ENCODE data around the gene NOTCH4. TPM values are rescaled to one million over a fixed set of nuclear protein-coding genes. Genes with fewer than 3 reads are reported as not detected.
"Not testable (repeated sequence)": the region's sequence is repeated elsewhere in the genome, so short reads cannot be mapped to it uniquely, and the experiment has no call there.

NOTCH4 gene
- total RNA-seq, 2 experiments from 2014 or later = 0.47 to 0.53 TPM

GRCh38 chr6:32213649-32214048 is 10.2 kb downstream of the NOTCH4 start:
- no peaks in the 10 kb centered on the region for H3K9me3 ChIP-seq (ENCODE audit: control insufficient read depth in 1 of 2, insufficient read depth in 1 of 2, low read length in 2 of 2)
- no peak overlapping the region for H3K4me3 ChIP-seq (ENCODE audit: low read length)
- no peak overlapping the region for H3K4me3 Mint-ChIP-seq
- TF ChIP-seq CTCF (IDR thresholded peaks at IDR 0.05) = no peak
- H3K27ac ChIP-seq (ENCODE audit: low read depth in 1 of 2, low read length in 2 of 2) = no peak overlapping the region
- H3K36me3 Mint-ChIP-seq (ENCODE audit: low read depth) = no peaks in the 10 kb centered on the region
- no peak for DNase-seq
- ChIA-PET POLR2A (no interaction called here), CTCF (no interaction called here)
- intact Hi-C loops (cut with DNase I, micrococcal nuclease) = no loop called here
- ATAC-seq (ENCODE audit: poor library complexity) = no peak
- H3K27me3 ChIP-seq (ENCODE audit: control insufficient read depth in 1 of 2, insufficient read depth in 2 of 2, low read length in 2 of 2) = no peaks in the 10 kb centered on the region
- no peaks in the 10 kb centered on the region for H3K4me1 Mint-ChIP-seq (ENCODE audit: low read depth)
- H3K9me3 Mint-ChIP-seq = no peaks in the 10 kb centered on the region
- H3K4me1 ChIP-seq (ENCODE audit: insufficient read depth, low read length) = no peaks in the 10 kb centered on the region
- H3K27me3 Mint-ChIP-seq = no peaks in the 10 kb centered on the region
- H3K27ac Mint-ChIP-seq = no peak overlapping the region
- H3K36me3 ChIP-seq (ENCODE audit: insufficient read depth, low read length) = no peaks in the 10 kb centered on the region

- Mint-ChIP-seq H3K9me3 (no peaks in the 10 kb centered on the region), H3K27me3 (no peaks in the 10 kb centered on the region), H3K36me3 (ENCODE audit: low read depth) (no peaks in the 10 kb centered on the region), H3K4me3 (no peak overlapping the region), H3K27ac (no peak overlapping the region), H3K4me1 (ENCODE audit: low read depth) (no peaks in the 10 kb centered on the region)
- intact Hi-C loops (cut with DNase I, micrococcal nuclease) = no loop called here
- Histone ChIP-seq H3K9me3 (ENCODE audit: control insufficient read depth in 1 of 2, insufficient read depth in 1 of 2, low read length in 2 of 2) (no peaks in the 10 kb centered on the region), H3K36me3 (ENCODE audit: insufficient read depth, low read length) (no peaks in the 10 kb centered on the region), H3K27ac (ENCODE audit: low read depth in 1 of 2, low read length in 2 of 2) (no peak overlapping the region), H3K27me3 (ENCODE audit: control insufficient read depth in 1 of 2, insufficient read depth in 2 of 2, low read length in 2 of 2) (no peaks in the 10 kb centered on the region), H3K4me1 (ENCODE audit: insufficient read depth, low read length) (no peaks in the 10 kb centered on the region), H3K4me3 (ENCODE audit: low read length) (no peak overlapping the region)
- POLR2A ChIA-PET = no interaction called here
- DNase-seq = no peak
- CTCF ChIA-PET = no interaction called here
- TF ChIP-seq CTCF (IDR thresholded peaks at IDR 0.05) = no peak
- no peak for ATAC-seq (ENCODE audit: poor library complexity)
Observed at GRCh38 chr6:32212076-32212760, 11.6 kb downstream of the NOTCH4 start.

- CTCF ChIA-PET = not testable (repeated sequence)
Observed at GRCh38 chr6:32211432-32211831, 12.4 kb downstream of the NOTCH4 start.

GRCh38 chr6:32210191-32210601 is 13.7 kb downstream of the NOTCH4 start:
- Histone ChIP-seq H3K36me3 (ENCODE audit: insufficient read depth, low read length) (no peaks in the 10 kb centered on the region), H3K9me3 (ENCODE audit: control insufficient read depth in 1 of 2, insufficient read depth in 1 of 2, low read length in 2 of 2) (no peaks in the 10 kb centered on the region), H3K4me3 (ENCODE audit: low read length) (no peak overlapping the region), H3K27ac (ENCODE audit: low read depth in 1 of 2, low read length in 2 of 2) (no peak overlapping the region), H3K4me1 (ENCODE audit: insufficient read depth, low read length) (no peaks in the 10 kb centered on the region), H3K27me3 (ENCODE audit: control insufficient read depth in 1 of 2, insufficient read depth in 2 of 2, low read length in 2 of 2) (no peaks in the 10 kb centered on the region)
- Mint-ChIP-seq H3K27ac (no peak overlapping the region), H3K4me1 (ENCODE audit: low read depth) (no peaks in the 10 kb centered on the region), H3K36me3 (ENCODE audit: low read depth) (no peaks in the 10 kb centered on the region), H3K9me3 (no peaks in the 10 kb centered on the region), H3K4me3 (no peak overlapping the region), H3K27me3 (no peaks in the 10 kb centered on the region)
- intact Hi-C loops (cut with DNase I, micrococcal nuclease) = no loop called here
- no peak for TF ChIP-seq CTCF (IDR thresholded peaks at IDR 0.05)
- no peak for ATAC-seq (ENCODE audit: poor library complexity)
- CTCF ChIA-PET = no interaction called here
- no peak for DNase-seq
- POLR2A ChIA-PET = no interaction called here

More at GRCh38 chr6:32211432-32211831, 12.4 kb downstream of the NOTCH4 start:
- H3K27ac Mint-ChIP-seq; H3K27me3 Mint-ChIP-seq; H3K4me3 ChIP-seq (ENCODE audit: low read length); ATAC-seq (ENCODE audit: poor library complexity); H3K36me3 ChIP-seq (ENCODE audit: insufficient read depth, low read length); intact Hi-C loops (cut with DNase I, micrococcal nuclease); H3K9me3 ChIP-seq (ENCODE audit: control insufficient read depth in 1 of 2, insufficient read depth in 1 of 2, low read length in 2 of 2); DNase-seq; H3K4me1 ChIP-seq (ENCODE audit: insufficient read depth, low read length); H3K4me1 Mint-ChIP-seq (ENCODE audit: low read depth); POLR2A ChIA-PET; H3K27ac ChIP-seq (ENCODE audit: low read depth in 1 of 2, low read length in 2 of 2); H3K36me3 Mint-ChIP-seq (ENCODE audit: low read depth); H3K4me3 Mint-ChIP-seq; H3K9me3 Mint-ChIP-seq; H3K27me3 ChIP-seq (ENCODE audit: control insufficient read depth in 1 of 2, insufficient read depth in 2 of 2, low read length in 2 of 2): not testable (repeated sequence)

All from CD4-positive, alpha-beta T cell (primary cell).